Ovary (tissue), 9 donors: Measurements from ENCODE around the gene PAIP2B. TPM values are rescaled to one million over a fixed set of nuclear protein-coding genes. Genes with fewer than 3 reads are reported as not detected.

ENCODE experiments used
- DNase-seq, 5 donors: peaks; one replicate each; pipeline ENCODE4 v3.0.0-alpha.2; 2019 to 2020
- H3K27ac ChIP-seq, 2 donors: fragments of 200-600 bp; one replicate each; pipeline versions ENCODE4 v1.5.1 to v1.8.0; 2019 to 2022
- H3K27me3 ChIP-seq: fragments of 200-600 bp; one replicate; pipeline ENCODE4 v1.8.0; 2022
- H3K36me3 ChIP-seq: fragments of 200-600 bp; sonication (generic); one replicate; pipeline ENCODE4 v1.5.1; 2019
- H3K4me1 ChIP-seq: one replicate; pipeline ENCODE4 v1.8.1; 2013; ENCODE audit warnings: mild to moderate bottlenecking, moderate library complexity; ENCODE audit not compliant: insufficient read depth
- H3K4me3 ChIP-seq: fragments of 200-600 bp; sonication (generic); one replicate; pipeline ENCODE4 v1.5.1; 2017
- H3K9me3 ChIP-seq, 2 donors: fragments of 200-600 bp in 1 of 2; sonication (generic) in 1 of 2; one replicate each; pipeline versions ENCODE4 v1.5.1 to v1.8.1; 2013 to 2019; ENCODE audit warnings: mild to moderate bottlenecking in 1 of 2, moderate library complexity in 1 of 2
- CTCF ChIP-seq, 3 donors: fragments of 450-650 bp in 2 of 3; fragments of 200-600 bp in 1 of 3; IDR thresholded peaks; one replicate each; pipeline versions ENCODE4 v1.5.1 to v1.8.0; 2016 to 2022; ENCODE audit warnings: antibody characterized with exemption in 3 of 3, mild to moderate bottlenecking in 1 of 3
- EP300 ChIP-seq: sonication (generic); formaldehyde crosslinking; IDR thresholded peaks from one replicate; pipeline ENCODE4 v1.6.1; 2017; ENCODE audit warnings: antibody characterized with exemption
- POLR2A ChIP-seq: fragments of 450-650 bp; IDR thresholded peaks from one replicate; pipeline ENCODE4 v1.6.1; 2017; ENCODE audit warnings: antibody characterized with exemption, mild to moderate bottlenecking, moderate library complexity
- WGBS, 3 donors: extraction: QIAGEN DNeasy Blood & Tissue Kit in 1 of 3; methylation state at CpG; one replicate each; pipeline versions ENCODE4 v1.1.5 to v1.1.7; 2013 to 2017; 5-methylcytosine and 5-hydroxymethylcytosine counted together
- intact Hi-C, 4 donors: fragments of 100-400 bp; cut with DNase I; formaldehyde crosslinking; loops; one replicate each; pipeline versions ENCODE4 v1.11.0 to v1.15.1; 2022 to 2023
- polyA plus RNA-seq, 2 donors: library from polyadenylated mRNA; stranded (reverse); fragments of 200-250 nt in 1 of 2; fragments of 350-450 nt in 1 of 2; fragmentation: Illumina TruSeq in 1 of 2; extraction: RNeasy Lipid Tissue Mini Kit (QIAGEN cat#74804) in 1 of 2; gene quantifications; one replicate each; pipeline ENCODE4 v1.2.3, GENCODE V29; 2013 to 2014
- total RNA-seq, 7 donors: library from RNA; depleted of rRNA in 2 of 7; stranded (reverse); fragments of >200 nt in 2 of 7; fragmentation: NEBNext Ultra II Directional in 3 of 7; extraction: Animal tissue kit (Norgen Biotek cat#: 25700) in 3 of 7; gene quantifications; one replicate each; pipeline versions ENCODE4 v1.1.0 to v1.2.4, GENCODE V29; 2016 to 2023
- donor health status: DM: no; HTN: no; CAD: no; lungs with moderate emphysema.
- donor health status: DM: no; HTN: no; CAD: no.
- donor health status: Bipolar disorder and iron deficiency.
- donor health status: DM: yes; HTN: yes; CAD: no.
- donor health status: DM: no; HTN: no; CAD: no.
- donor health status: DM: yes; HTN: yes; CAD: no.

The PAIP2B gene
- total and polyA plus RNA-seq, 9 donors = 8.9 to 20.7 (median 13.6) TPM

GRCh38 chr2:71224935-71225334, 2.0 kb downstream of the PAIP2B start:
- Histone ChIP-seq H3K4me3 (no peak overlapping the region), H3K9me3 (no peaks in the 10 kb centered on the region), H3K27me3 (no peaks in the 10 kb centered on the region), H3K36me3 (no peaks in the 10 kb centered on the region), H3K4me1 (peaks cover 1% of the 10 kb centered on the region), H3K27ac (no peak overlapping the region)
- intact Hi-C loops = loop anchor here in 1 of 4 donors (10.0 kb wide), 1 partner anchor 110 kb away; the partner anchor contains the start of gene ZNF638
- no peak for DNase-seq
- TF ChIP-seq CTCF (IDR thresholded peaks at IDR 0.05) (no peak), POLR2A (no peak), EP300 (no peak)

GRCh38 chr2:71224457-71224856, 2.4 kb downstream of the PAIP2B start:
- intact Hi-C loops = loop anchor here in 1 of 4 donors (10.0 kb wide), 1 partner anchor 110 kb away; the partner anchor contains the start of gene ZNF638
- H3K27ac ChIP-seq = no peak overlapping the region
- H3K4me1 ChIP-seq = peaks cover 1% of the 10 kb centered on the region
- no peak for TF ChIP-seq CTCF (IDR thresholded peaks at IDR 0.05)
- no peaks in the 10 kb centered on the region for H3K27me3 ChIP-seq
- H3K36me3 ChIP-seq = no peaks in the 10 kb centered on the region
- DNase-seq = no peak
- H3K4me3 ChIP-seq = no peak overlapping the region
- H3K9me3 ChIP-seq = no peaks in the 10 kb centered on the region
- 69 to 77% (median 72%) methylated on average over 1 of the region's 1 CpG for WGBS, 3 donors

- H3K4me1 ChIP-seq = peaks cover 1% of the 10 kb centered on the region
- DNase-seq = peak; percentile 36 to 61 (median 54)
- H3K36me3 ChIP-seq = no peaks in the 10 kb centered on the region
- no peak overlapping the region for H3K27ac ChIP-seq
- no peaks in the 10 kb centered on the region for H3K9me3 ChIP-seq
- intact Hi-C loops = loop anchor here in 1 of 4 donors (10.0 kb wide), 1 partner anchor 111 kb away; the partner anchor contains the start of gene ZNF638
- WGBS, 3 donors = 26 to 50% (median 36%) methylated on average over 3 of the region's 3 CpGs
- no peaks in the 10 kb centered on the region for H3K27me3 ChIP-seq
- H3K4me3 ChIP-seq = no peak overlapping the region
- no peak for TF ChIP-seq EP300
- TF ChIP-seq CTCF (IDR thresholded peaks at IDR 0.05) = peak in 2 of 3 donors; percentile 10 to 26
Observed at GRCh38 chr2:71223767-71224333, 3.1 kb downstream of the PAIP2B start.

- intact Hi-C loops = loop anchor here in 1 of 4 donors (10.0 kb wide), 1 partner anchor 114 kb away; the partner anchor contains the start of gene ZNF638
- TF ChIP-seq EP300 (no peak), POLR2A (no peak), CTCF (IDR thresholded peaks at IDR 0.05) (no peak)
- H3K9me3 ChIP-seq = no peaks in the 10 kb centered on the region
- H3K27me3 ChIP-seq = no peaks in the 10 kb centered on the region
- WGBS, 3 donors = 92 to 96% (median 94%) methylated on average over 2 of the region's 2 CpGs
- no peak overlapping the region for H3K4me3 ChIP-seq
- DNase-seq = no peak
- H3K36me3 ChIP-seq = no peaks in the 10 kb centered on the region
- H3K4me1 ChIP-seq = peaks cover 1% of the 10 kb centered on the region
- no peak overlapping the region for H3K27ac ChIP-seq
Observed at GRCh38 chr2:71220743-71221142, 6.2 kb downstream of the PAIP2B start.
